Measurements from ENCODE around the gene DBNDD2.

- TF ChIP-seq CTCF (conservative IDR thresholded peaks at IDR 0.05; ENCODE audit: low read length) (no peak), EZH2phosphoT487 (IDR thresholded peaks at IDR 0.05; ENCODE audit: borderline replicate concordance) (no peak)
These were observed 5.4 kb downstream of the DBNDD2 start for GRCh38 chr20:45413479-45413878.

Measured in Loucy (cell line).